VCaP (cell line): ENCODE data around the gene CBR4.

Experiments used
- H3K27ac ChIP-seq: fragments of 450-650 bp; 2 replicates; pipeline ENCODE4 v1.5.1; 2017
- TF ChIP-seq, protein P1 (sequence below): fragments of 450-650 bp; conservative IDR thresholded peaks from 2 replicates; pipeline ENCODE4 v1.5.1; 2017; ENCODE audit warnings: mild to moderate bottlenecking, moderate library complexity

CBR4 gene

DNA sequence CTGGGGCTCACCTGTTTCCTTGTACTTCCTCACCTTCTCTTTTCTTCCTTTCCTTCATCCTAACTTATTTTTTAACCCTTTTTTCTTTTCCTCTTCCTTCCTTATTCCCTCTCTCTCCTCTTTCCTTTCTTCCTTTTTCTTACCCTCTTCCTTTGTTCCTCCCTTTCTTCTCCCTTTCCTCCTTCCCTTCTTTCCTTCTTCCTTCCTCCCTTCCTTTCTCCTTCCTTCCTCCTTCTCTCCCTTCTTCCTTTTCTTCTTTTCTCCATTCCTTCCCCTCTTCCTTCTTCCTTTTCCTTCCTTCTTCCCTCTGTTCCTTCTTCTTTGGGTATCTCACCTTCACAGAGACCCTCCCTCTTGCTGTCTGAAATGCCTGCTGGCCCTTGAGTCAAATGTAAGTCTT, 22.1 kb upstream of the CBR4 start:
- TF ChIP-seq, protein P1, sequence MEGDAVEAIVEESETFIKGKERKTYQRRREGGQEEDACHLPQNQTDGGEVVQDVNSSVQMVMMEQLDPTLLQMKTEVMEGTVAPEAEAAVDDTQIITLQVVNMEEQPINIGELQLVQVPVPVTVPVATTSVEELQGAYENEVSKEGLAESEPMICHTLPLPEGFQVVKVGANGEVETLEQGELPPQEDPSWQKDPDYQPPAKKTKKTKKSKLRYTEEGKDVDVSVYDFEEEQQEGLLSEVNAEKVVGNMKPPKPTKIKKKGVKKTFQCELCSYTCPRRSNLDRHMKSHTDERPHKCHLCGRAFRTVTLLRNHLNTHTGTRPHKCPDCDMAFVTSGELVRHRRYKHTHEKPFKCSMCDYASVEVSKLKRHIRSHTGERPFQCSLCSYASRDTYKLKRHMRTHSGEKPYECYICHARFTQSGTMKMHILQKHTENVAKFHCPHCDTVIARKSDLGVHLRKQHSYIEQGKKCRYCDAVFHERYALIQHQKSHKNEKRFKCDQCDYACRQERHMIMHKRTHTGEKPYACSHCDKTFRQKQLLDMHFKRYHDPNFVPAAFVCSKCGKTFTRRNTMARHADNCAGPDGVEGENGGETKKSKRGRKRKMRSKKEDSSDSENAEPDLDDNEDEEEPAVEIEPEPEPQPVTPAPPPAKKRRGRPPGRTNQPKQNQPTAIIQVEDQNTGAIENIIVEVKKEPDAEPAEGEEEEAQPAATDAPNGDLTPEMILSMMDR: no peak
- H3K27ac ChIP-seq: peak overlapping the region; percentile 51

DNA sequence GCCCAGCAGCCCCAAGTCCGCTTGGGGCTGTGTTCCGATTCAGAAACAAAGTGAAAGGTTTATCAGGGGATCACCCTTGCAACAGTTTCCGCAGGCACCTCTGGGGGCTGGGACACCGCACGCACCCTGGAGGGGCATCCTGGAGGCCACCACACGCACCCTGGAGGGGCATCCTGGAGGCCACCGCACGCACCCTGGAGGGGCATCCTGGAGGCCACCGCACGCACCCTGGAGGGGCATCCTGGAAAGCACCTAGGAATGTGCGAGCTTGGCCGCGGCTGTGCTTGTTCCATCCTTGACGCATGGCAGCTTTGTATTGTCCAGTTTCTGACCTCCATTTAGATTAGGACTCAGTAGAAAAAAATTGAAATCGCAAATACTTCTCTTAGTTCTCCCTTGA, 21.3 kb upstream of the CBR4 start:
- no peak overlapping the region; the same call in 1 of the 2 replicates for H3K27ac ChIP-seq
- TF ChIP-seq, protein P1: no peak

DNA sequence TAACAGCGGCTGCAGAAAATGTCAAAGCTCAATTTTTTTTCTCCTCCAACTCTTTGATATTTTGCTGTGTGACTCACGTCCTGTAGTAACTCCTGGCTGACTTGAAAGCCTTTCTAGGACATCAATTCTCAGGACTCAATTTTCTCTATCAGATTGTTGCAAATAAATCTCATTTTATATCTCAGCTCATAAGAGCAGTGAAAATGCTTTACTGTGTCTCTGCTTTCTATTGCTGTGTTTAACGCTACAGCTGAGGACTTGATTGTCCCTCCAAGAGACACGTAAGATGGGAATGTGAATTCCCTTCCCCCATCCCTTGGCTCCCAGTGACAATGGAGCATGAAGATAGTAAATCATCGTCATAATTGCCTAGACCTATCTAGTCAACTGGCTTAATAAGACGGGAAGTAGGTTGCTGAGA, 20.5 kb upstream of the CBR4 start:
- TF ChIP-seq, protein P1: no peak

DNA sequence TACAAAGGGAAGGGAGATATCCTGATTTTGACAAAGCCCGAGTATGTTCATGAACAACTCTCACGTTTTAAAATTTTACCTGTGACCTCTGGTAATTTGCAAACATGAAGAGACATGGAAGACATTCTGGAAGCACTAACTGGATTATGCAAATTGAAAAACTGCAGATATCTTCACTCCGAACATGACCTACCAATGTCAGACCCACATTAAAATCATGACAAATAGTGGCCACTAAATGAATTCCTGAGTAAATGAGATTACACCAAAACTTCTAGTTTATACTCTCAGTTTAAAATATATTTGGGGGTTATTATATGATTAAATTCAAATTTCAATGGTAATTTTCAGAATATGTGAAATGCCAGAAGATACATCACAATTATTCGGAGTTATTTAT, 19.9 kb upstream of the CBR4 start:
- no peak overlapping the region for H3K27ac ChIP-seq
- TF ChIP-seq, protein P1: no peak

More for the DNA sequence above, 20.5 kb upstream of the CBR4 start:
- no peak overlapping the region for H3K27ac ChIP-seq

DNA sequence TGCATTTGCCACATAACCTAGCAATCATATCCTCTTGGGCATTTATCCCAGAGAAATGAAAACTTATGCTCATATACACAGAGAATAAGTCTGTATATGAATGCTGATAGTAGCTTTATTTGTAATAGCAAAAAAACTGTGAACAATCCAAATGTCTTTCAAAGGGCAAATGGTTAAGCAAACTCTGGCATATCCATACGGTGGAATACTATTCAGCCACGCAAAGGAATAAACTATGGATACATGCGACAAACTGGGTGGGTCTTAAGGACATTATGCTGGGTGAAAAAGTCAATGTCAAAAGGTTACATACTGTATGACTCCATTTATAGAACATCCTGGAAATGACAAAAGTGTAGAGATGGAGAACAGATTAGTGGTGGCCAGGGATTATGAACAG, 17.6 kb upstream of the CBR4 start:
- no peak overlapping the region for H3K27ac ChIP-seq
- TF ChIP-seq, protein P1: no peak

DNA sequence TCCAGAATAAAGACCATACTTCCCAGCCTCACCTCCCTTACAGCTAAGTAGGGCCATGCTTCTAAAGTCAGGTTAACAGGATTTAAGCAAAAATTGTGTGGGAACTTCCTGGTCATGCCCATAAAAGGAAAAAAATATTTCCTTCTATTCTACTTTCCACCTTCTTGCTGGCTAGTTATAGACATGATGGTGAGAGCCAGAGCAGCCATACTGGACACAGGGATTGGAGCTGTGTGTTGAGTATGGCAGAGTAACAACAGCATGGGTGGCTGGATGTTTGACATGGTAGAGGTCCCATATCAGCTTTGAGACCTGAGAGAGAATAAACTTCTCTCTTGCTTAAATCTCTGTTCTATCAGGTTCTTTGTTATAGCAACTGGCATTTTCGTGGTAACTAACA, 15.1 kb upstream of the CBR4 start:
- TF ChIP-seq, protein P1: no peak
- H3K27ac ChIP-seq: peak overlapping the region; percentile 63

DNA sequence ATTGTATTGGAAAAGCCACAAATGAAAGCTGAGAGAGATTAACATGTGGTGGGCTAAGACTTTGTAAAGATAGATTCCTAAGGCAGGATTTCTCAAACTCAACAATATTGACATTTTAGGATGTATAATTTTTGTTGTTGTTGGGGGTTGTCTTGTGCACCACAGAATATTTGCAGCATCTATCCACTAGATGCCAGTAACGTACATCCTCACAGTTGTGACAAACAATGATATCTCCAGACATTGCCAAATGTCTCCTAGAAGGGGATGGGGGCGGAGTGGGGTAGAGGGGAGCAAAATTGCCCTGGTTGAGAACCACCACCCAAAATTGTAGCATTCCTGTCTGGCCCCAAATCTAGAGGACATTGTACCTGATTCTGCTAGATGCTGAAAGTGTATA, 14.7 kb upstream of the CBR4 start:
- TF ChIP-seq, protein P1: peak; percentile 88
- peak overlapping the region; percentile 63 for H3K27ac ChIP-seq
